ENCODE measurements around the gene CAMTA2.

The CAMTA2 gene

DNA sequence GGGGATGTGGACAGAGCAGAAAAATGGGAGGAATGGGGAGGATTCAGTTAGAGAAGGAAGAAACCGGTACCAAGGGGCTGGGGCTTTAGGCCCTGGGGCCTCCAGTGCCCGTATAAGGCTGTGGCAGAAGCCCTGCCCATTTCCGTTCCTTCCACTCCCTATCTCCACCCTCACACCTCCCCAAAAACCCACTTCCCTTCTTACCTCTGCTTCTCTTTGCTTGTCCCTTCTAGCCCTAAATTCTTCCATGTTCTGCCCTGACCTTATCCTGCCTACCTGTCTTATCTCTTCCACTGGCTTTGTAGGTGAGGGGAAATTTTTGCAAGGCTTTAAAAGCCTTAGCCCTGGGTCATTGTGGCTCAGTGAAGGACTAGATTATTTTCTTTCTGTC is 43.3 kb downstream of the CAMTA2 start:
- TF ChIP-seq, protein P1, sequence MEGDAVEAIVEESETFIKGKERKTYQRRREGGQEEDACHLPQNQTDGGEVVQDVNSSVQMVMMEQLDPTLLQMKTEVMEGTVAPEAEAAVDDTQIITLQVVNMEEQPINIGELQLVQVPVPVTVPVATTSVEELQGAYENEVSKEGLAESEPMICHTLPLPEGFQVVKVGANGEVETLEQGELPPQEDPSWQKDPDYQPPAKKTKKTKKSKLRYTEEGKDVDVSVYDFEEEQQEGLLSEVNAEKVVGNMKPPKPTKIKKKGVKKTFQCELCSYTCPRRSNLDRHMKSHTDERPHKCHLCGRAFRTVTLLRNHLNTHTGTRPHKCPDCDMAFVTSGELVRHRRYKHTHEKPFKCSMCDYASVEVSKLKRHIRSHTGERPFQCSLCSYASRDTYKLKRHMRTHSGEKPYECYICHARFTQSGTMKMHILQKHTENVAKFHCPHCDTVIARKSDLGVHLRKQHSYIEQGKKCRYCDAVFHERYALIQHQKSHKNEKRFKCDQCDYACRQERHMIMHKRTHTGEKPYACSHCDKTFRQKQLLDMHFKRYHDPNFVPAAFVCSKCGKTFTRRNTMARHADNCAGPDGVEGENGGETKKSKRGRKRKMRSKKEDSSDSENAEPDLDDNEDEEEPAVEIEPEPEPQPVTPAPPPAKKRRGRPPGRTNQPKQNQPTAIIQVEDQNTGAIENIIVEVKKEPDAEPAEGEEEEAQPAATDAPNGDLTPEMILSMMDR (IDR thresholded peaks at IDR 0.05; ENCODE audit: low read depth, low read length): no peak
- Histone ChIP-seq H3K27me3 (no peaks in the 10 kb centered on the region), H3K4me1 (no peaks in the 10 kb centered on the region; the same call in 1 of the 2 replicates), H3K4me3 (ENCODE audit: low read depth, low read length) (no peak overlapping the region), H3K36me3 (peaks cover 24% of the 10 kb centered on the region), H3K9me3 (no peaks in the 10 kb centered on the region)
- DNase-seq: no peak

DNA sequence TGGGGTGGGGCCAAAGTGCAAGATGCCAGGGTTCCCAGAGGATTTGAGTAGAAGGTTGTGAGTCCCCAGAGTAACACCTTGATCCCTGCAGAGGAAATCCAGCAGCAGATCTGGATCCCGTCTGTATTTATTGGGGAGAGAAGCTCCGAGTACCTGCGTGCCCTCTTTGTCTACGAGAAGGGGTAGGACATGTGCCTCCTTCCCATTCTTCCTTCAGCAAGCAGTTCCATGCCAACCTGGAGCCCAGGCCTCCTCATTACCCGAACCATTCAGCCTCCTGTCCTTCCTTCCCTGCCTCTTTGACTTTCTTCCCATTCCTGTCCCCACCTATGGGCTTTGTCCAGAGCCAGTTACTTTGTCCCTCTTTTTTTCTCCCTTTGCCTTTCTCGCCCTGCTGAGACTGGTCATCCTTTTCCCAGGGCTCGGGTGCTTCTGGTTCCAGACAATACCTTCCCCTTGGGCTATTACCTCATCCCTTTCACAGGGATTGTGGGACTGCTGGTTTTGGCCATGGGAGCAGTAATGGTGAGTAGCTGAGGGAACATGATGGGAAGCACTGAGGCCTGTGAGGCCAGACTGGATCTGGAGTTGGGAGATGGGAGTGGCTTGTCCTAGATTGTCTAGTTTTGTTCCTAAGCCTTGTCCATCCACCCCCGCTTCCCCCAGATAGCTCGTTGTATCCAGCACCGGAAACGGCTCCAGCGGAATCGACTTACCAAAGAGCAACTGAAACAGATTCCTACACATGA is 44.5 kb downstream of the CAMTA2 start:
- Histone ChIP-seq H3K4me1 (no peaks in the 10 kb centered on the region; the same call in 1 of the 2 replicates), H3K27me3 (no peaks in the 10 kb centered on the region), H3K9me3 (no peaks in the 10 kb centered on the region), H3K4me3 (ENCODE audit: low read depth, low read length) (no peak overlapping the region), H3K36me3 (peaks cover 24% of the 10 kb centered on the region)
- DNase-seq: no peak
- TF ChIP-seq, protein P1 (IDR thresholded peaks at IDR 0.05; ENCODE audit: low read depth, low read length): no peak

DNA sequence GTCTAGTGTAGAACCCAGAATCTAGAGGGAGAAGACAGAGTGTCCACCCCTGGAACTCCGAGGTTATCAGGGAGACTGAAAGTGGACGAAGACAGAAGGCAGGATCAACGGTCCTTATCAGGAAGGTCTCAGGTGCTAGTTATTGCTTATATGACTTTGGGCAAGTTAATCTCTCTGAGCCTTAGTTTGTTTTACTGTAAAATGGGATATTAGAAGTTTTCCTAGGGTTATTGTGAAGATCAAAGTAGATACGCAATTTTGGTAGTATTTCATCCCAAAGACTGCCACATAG is 46.2 kb downstream of the CAMTA2 start:
- no peaks in the 10 kb centered on the region; the same call in 1 of the 2 replicates for H3K4me1 ChIP-seq
- no peaks in the 10 kb centered on the region for H3K27me3 ChIP-seq
- H3K4me3 ChIP-seq (ENCODE audit: low read depth, low read length): peak overlapping the region; percentile 86
- TF ChIP-seq, protein P1 (IDR thresholded peaks at IDR 0.05; ENCODE audit: low read depth, low read length): no peak
- peaks cover 18% of the 10 kb centered on the region for H3K36me3 ChIP-seq
- DNase-seq: no peak
- no peaks in the 10 kb centered on the region for H3K9me3 ChIP-seq

DNA sequence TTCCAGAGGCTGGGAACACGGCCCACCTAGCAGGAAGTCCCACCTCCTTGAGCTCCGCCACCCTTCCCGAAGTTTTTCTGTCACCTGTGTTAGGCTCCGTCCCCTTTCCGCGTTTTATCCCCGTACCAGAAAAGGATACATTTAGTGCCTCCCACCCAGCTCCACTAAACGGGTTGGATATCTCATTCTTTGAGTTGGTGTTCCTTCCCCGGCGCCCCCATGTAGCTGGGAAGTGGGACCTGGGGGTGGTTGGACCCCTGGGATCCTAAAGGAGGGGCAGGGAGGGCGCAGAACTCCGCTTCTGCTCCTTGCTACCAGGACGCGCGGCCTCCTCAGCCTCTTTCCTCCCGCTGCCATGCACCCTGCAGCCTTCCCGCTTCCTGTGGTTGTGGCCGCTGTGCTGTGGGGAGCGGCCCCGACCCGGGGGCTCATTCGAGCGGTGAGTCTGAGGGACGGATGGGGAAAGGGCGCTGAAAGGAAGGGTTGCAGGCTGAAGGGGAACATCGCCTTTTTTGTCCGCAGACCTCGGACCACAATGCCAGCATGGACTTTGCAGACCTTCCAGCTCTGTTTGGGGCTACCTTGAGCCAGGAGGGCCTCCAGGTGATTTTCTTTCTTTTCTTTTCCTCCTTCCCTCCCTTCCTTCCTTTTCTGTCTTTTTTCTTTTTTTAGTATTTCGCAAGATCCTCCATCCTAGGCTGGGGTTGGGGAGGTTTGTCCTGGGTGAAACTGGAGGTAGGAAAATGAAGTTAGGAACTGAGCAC is 46.7 kb downstream of the CAMTA2 start:
- no peaks in the 10 kb centered on the region; the same call in 1 of the 2 replicates for H3K4me1 ChIP-seq
- TF ChIP-seq, protein P1 (IDR thresholded peaks at IDR 0.05; ENCODE audit: low read depth, low read length): no peak
- H3K36me3 ChIP-seq: peaks cover 14% of the 10 kb centered on the region
- peak; percentile 73 for DNase-seq
- no peaks in the 10 kb centered on the region for H3K9me3 ChIP-seq
- H3K27me3 ChIP-seq: no peaks in the 10 kb centered on the region
- H3K4me3 ChIP-seq (ENCODE audit: low read depth, low read length): peak overlapping the region; percentile 86

DNA sequence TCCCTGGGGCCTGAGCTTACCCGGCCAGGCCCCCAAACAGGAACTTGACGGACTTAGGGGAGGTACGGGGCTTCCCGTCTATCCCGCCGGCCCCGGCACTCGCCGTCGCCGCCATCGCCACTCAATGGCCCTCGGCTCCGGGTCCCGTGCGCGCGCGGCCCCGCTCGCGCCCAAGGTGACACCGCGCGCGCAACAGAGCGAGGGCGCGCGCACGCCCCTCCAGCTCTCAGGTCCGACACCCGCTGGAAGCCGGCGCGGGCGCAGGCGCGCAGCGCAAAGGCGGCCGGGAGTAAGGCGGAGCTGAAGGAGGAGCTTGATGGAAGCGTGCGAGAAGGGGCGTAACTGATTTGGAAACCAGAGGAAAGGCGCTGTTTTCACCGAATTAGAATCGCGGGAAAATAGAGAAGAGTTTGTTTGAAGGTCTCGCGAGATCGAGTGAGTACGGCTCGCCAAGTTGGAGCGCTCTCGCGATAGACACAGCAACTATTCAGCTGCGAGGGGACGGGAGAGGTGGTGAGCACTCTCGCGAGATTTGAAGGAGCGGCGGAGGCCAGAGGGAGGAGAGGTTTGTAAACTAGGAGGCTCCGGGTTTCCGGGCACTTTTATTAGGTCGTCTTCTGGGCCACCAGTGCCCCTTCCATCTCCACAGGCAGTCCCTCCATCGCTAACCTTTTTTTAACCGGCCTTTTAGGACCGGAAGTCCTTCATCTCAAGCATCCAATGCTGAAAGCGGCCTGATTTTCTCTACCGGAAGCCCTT is 47.5 kb downstream of the CAMTA2 start, which contains the start of the genes RNF167 and SLC25A11:
Gene RNF167, plus strand, starts transcription at position 473 of the 759 bp plus-strand sequence. CDS start 642 bp downstream, outside the sequence.
Gene SLC25A11, minus strand, starts transcription at position 251 of the 759 bp plus-strand sequence. Its CDS starts 136 bp downstream, at position 115.
- Histone ChIP-seq H3K9me3 (no peaks in the 10 kb centered on the region), H3K4me3 (ENCODE audit: low read depth, low read length) (peak within 1 kb of the TSS; percentile 86), H3K27me3 (no peaks in the 10 kb centered on the region), H3K4me1 (no peaks in the 10 kb centered on the region), H3K36me3 (peaks cover 8% of the 10 kb centered on the region)
- DNase-seq: peak; percentile 90
- TF ChIP-seq, protein P1 (IDR thresholded peaks at IDR 0.05; ENCODE audit: low read depth, low read length): no peak

All from BE2C (cell line).